GM19452 (cell line): Measurements from ENCODE around the gene PCBP1.
"Not testable (repeated sequence)": the region's sequence is repeated elsewhere in the genome, so short reads cannot be mapped to it uniquely, and the experiment has no call there.

Source experiments
- ATAC-seq: cut with Tn5 transposase; IDR thresholded peaks from one replicate; pipeline ENCODE4 v1.9.1; 2021; ENCODE audit not compliant: unreplicated experiment

The PCBP1 gene

DNA sequence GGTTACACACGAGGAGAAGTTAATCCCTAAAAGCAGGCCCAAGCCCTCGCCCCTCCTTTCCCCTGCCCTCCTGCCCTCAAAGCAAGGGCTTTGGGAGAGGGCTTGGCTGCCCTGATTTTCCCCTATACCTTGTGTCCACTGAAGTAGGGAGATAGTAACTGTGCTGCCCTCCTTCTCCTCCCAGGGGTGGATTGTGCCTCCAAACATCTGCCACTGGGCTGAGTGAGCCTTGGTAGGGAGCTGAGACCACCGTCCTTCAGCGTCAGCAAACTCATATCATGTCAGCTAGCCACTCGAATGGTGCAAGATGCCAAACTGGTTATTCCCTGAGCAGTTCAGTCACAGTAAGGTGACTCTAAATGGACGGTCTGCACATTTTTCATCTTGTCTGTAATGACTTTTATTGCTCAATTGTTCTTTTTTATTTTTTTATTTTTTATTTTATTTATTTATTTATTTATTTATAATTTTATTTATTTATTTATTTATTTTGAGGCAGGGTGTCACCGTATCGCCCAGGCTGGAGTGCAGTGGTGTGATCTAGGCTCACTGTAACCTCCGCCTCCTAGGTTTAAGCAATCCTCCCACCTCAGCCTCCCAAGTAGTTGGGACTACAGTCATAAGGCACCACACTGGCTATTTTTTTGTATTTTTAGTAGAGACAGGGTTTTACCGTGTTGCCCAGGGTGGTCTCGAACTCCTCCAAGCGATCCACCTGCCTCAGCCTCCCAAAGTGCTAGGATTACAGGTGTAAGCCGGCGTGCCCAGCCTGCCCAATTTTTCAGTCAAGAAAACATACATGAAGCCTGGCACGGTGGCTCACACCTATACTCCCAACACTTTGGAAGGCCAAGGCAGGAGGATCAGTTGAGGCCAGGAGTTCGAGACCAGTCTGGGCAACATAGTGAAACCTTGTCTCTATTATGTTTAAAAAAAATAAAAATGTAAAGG, 8.7 kb downstream of the PCBP1 start:
- no peak for ATAC-seq

DNA sequence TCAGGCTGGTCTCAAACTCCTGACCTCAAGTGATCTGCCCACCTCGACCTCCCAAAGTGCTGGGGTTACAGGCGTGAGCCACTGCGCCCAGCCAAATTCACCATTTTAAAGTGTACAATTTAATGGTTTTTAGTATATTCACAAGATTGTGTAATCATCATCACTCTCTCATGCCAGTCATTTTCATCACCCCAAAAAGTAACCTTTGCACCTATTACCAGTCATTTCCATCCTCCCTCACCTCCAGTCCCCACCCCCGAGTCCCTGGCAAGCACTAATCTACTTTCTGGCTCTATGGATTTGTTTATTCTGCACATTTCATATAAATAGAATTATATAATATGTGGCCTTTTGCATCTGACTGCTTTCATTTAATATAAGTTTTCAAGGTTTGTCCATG, 10.8 kb downstream of the PCBP1 start:
- no peak for ATAC-seq

- no peak for ATAC-seq
Measured at GRCh38 chr2:70099270-70099669, 12.0 kb downstream of the PCBP1 start.

DNA sequence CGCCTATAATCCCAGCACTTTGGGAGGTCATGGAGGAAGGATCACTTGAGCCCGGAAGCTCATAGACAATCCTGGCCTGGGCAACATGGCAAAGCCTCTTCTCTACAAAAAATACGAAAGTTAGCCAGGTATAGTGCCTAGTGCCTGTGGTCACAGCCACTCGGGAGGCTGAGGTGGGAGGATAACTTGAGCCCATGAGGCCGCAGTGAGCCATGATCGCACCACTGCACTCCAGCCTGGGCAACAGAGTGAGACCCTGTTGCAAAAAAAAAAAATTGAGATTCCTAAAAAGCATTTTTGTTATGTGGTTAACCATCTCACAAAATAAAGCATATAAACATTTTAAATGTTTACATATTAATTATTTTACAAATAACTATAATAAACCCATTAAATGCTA, 13.9 kb downstream of the PCBP1 start:
- ATAC-seq: no peak

- ATAC-seq: not testable (repeated sequence)
Measured at GRCh38 chr2:70101686-70102085, 14.4 kb downstream of the PCBP1 start.

- not testable (repeated sequence) for ATAC-seq
Measured at GRCh38 chr2:70102323-70102905, 15.1 kb downstream of the PCBP1 start.

DNA sequence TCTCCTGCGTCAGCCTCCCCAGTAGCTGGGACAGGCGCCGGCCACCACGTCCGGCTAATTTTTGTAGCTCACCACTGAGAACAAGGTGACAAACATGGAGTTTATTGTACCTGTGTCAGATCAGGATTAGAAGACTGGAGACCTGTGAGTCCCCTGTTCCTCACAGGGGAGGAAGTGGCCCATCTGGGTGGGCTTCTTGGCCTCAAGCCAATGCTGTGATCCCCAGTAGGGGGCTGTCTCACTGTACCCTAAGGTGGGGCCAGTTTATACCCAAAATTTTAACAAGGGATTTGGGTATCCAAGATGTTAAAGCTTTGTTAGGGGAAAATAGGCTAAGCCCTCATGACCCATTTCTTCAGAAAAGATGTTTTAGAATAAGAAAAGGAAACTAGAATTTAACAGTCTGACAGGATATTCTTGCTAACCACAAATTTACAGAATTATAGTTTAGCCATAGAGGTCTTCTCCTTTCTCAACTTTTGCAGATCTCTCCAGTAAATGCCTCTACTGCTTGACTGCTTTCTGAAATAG, 16.3 kb downstream of the PCBP1 start:
- peak; percentile 41 for ATAC-seq

DNA sequence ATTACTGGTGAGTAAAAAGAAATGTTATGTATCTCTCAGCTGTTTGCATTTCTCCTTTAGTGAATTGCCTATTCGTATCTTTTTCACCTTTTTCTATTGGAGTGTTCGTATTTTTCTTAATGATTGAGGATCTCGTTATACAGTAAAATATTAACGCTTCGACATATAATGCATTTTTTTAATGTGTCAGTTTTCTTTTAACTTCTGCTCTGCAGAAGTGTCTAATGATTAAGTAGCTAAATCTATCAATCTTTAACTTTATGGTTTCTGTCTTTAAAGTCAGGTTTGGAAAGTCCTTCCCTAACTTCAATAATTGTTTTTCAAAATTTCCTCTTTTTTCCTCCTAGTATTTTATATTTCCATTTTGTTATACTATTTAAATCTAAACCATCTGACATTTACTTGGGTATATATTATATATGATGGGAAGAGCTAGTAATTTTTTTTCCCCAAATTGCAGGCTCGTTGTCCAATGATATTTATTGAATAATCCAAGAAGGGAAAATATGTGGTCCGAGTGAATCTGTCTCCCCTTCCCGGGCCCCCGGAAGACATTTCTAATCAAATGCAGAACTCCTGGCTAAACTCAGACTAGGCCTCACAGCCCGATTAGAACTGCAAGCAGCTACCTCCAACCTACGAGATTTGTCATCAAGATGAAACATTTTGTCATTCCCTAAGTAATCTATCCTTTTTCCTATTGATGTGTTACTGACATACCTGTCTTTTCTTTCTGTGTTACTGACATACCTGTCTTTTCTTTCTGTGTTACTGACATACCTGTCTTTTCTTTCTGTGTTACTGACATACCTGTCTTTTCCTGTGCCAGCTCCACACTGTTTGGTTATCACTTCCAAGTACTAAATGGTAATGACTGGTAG, 17.2 kb downstream of the PCBP1 start:
- no peak for ATAC-seq

DNA sequence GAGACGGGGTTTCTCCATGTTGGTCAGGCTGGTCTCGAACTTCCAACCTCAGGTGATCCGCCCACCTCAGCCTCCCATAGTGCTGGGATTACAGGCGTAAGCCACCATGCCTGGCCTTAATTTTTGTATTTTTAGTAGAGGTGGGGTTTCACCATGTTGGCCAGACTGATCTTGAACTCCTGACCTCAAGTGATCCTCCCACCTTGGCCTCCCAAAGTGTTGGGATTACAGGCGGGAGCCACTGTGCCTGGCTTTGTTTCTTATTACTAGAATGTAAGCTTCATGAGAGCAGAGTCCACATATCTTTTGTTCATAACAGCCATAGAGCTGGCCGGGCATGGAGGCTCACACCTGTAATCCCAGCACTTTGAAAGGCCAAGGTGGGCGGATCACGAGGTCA, 18.9 kb downstream of the PCBP1 start:
- not testable (repeated sequence) for ATAC-seq

DNA sequence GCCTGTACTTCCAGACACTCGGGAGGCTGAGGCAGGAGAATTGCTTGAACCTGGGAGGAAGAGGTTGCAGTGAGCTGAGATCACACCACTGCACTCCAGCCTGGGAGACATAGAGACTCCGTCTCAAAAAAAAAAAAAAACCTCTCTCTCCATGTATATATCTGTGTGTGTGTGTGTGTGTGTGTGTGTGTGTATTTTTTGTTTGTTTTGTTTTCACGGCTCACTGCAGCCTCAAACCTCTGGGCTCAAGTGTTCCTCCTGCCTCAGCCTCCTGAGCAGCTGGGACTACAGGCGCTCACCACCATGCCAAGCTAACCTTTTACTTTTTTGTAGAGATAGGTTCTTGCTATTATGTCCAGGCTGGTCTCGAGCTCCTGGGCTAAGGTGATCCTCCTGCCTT, 23.1 kb downstream of the PCBP1 start:
- ATAC-seq: not testable (repeated sequence)

DNA sequence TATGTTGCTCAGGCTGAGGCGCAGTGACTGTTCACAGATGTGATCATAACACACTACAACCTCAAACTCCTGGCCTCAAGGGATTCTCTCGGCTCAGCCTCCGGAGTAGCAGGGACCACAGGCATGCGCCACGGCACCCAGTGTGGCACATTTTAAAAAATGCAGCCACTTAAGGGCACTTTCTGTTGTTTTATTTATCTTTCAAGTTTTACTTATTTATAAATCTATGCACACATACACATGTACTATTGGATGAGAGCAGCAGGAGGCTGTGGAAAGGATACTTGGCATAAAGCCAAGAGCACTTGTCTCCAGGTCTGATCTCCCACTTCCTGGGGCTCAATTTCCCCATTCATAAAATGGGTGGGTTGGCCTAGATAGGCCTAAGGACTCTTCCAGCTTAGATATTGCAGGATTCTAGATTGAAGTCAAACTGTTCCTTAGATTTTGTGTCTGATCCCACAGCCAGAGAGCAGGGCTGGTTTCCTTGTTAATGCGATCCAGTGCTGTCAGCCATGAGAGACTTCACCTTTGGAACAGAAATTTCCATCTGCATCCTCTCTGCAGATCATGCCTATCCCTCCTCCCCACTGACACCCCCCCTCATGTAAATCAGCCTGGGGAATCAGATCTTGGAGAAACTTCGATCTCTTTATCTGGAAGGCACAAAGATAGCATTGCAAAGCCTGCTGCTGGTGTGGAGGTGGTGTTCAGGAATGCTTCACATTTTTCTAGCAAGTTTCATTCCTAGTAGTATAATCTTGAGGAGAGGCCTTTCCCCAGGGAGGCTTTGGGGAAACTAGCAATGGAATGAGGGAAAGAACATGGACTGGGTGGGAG, 24.7 kb downstream of the PCBP1 start:
- no peak for ATAC-seq

DNA sequence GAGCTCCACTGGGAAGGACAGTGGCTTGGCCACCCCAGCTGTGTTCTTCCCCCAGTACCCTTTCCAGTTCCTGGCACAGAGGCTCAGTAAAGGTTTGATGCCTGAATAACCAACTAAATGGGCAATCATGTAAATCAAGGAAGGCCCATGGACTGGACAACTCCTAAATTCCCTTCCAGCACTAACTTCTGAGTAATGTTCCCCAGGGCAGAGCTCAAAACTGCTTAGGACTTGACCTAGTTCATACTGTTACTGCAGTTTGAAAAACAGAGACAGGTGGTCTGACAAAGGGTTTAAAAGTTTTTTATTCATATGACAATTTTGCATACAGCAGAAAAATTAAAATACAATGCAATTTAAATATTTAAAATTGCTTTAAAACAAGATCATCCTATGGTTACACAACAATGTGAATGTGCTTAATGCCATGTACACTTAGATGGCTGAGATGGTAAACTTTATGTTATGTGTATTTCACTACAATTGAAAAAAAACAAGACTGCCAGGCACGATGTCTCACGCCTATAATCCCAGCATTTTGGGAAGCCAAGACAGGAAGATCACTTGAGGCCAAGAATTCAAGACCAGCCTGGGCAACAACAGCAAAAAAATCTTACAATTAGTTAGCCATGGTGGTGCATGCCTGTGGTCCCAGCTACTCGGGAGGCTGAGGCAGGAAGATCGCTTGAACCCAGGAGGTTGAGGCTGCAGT, 26.2 kb downstream of the PCBP1 start:
- ATAC-seq: no peak

DNA sequence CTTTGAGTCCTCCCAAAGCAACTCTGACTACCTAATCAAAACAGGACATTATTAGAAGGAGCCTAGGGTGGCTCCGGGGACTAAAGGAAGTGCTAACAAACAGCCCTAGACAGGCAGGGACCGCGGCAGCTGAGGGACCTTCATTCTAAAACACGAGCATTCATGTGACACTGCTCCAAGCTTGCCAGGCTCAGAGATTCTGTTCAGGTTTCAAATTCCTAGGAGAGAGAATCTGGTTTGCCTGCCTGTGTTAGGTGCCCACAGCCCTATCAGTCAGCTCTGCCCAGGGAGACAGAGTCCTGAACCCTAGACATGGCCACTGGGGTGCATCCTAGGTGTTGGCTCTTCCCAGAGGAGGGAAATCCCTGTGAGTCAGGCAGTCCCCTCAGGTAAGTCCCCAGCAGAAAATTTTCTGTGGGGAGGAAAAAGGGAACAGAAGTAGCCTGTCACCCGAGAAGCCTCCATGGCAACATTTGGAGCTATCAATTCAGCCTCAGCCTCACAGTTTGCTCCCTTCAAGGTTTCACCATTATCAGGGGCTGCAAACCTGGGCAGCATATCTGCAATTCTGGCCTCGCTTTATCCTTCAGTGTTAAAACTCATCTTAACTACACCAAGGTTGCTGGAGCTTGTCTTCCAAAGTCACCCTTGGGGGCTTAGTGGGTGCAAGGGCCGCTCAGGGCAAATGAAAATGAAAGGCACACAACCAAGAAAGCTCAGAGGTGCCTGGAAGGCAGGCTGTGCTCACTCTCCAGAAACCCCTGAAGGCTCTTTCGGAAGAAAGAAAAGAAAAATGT, 28.6 kb downstream of the PCBP1 start:
- ATAC-seq: peak; percentile 56

GRCh38 chr2:70116936-70117552, 29.8 kb downstream of the PCBP1 start:
- no peak for ATAC-seq

DNA sequence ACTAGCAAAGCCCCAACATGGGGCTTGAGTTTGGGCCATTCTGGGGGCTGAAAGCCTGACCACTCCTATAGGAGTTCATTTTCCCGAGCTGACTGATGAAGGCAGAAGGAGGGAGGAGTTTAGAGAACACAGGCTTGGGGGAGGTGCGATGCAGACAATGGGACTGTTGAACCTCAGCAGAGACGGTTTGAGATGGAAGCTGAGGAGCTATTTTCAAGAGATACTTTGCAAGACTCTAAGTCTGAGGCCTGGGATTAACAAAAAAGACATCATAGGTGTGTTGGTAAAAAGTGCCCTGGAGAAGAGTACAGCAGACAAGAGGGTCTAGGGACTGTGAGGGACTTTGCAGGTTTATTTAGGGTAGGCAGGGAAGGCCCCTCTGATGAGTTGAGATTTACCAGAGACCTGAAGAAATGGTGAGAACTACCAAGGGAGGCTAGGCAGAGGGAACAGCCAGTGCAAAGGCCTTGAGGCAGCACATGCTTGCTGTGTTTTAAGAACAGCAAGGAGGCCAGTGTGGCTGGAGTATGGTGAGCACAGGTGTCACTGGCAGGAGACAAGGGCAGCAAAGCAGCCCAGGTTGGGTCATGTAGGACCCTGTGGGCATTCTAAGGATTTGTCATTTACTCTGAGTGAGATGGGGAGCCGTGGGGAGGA, 31.6 kb downstream of the PCBP1 start:
- no peak for ATAC-seq

- peak; percentile 12 for ATAC-seq
Measured at GRCh38 chr2:70121627-70122372, 34.5 kb downstream of the PCBP1 start.

DNA sequence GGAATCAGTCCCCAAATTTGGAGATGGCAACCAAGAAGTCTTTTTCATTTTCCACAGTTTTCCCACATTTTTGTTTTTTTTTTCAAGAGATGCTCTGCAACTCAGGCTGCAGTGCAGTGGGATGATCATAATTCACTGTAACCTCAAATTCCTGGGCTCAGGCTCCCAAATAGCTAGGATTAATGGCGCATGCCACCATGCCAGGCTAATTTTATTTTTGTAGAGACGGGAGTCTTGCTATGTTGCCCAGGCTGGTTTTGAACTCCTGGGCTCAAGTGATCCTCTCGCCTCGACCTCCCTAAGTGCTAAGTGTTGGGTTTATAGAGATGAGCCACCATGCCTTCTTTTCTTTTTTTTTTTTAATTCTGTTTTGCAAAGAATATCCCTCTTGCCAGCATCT, 35.2 kb downstream of the PCBP1 start:
- ATAC-seq: no peak
